GM19238 (cell line): ENCODE data around the gene PLEKHA6.

ENCODE experiments used
- DNase-seq: peaks from one replicate; pipeline ENCODE4 v3.0.0; 2011; ENCODE audit warnings: low spot score; ENCODE audit not compliant: insufficient read length

Gene PLEKHA6

DNA sequence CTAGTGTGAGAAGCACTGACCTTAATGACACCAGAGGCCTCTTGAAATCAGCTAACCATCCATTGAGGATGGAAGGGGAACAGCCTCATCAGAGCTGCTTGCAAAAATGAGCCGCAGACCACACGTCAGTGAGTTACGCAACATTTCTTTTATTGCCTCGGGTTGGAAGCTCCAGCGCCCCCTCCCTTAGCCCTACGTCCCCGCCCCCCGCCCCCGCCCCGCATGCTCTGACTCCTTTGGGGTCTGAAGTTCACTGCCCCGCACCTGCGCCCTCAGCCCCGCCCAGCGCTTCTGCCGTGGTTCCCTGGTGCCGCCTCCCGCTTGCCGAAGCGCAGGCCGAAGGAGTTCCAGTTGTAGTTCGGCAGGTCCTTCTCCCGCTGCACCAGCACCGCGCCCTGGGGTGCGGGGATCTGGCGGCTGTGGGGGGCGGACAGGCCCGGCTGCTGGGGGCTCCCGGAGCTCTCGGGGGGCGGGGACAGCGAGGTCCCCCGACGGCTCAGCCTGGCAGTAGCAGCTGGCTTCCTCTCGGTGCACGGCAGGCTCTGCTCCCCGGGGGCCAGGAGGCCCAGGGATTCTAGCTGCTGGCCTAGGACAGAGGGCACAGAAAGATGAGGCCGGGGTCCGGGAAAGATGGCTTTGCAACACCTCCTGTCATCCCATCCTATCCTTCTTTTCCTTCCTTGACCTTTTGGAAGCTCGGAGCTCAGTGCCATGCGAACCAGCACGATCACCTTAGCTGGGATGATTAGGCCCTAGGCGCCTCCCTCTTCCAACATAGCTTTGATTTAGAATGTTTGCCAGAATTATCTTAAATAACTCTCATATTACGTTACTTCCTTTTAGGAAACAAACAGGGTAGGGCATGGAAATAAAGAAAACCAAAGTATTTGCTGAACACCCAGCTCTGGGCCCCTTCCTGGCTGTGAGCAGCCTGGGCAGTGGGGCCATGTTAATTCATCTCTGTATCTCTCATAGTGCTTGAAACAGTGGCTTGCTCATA, 169.2 kb downstream of the PLEKHA6 start:
- no peak for DNase-seq

DNA sequence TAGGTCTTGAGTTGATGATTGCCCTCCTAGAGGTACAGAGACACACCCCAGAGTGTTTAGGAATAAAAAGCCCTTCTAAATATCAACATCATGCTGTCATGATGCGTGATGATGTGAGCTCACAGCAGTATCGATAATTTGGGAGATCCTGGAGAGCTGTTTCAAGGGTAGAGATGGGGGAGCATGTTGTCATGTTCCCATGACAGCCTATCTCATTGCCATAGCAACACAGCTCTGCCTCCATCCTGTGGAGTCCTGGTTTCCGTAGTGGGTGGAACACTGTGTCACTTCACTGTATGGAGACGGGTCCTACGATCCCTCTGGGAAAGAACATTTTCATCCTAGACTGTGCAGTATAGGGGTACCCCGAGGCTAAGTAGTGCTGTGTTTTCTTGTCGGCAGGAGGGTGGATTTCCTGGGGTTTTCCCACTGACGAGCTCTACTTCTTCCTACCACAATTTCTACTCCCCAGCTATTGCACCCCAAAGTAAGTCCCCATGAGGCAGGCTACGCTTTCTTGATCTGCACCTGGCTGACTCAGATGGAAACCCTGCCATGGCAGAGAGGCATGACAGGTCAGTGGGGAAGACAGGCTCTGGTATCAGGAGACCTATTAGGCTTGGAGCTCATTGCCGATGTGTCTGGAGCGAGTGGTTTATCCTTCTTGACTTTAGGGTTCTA, 170.6 kb downstream of the PLEKHA6 start:
- no peak for DNase-seq

DNA sequence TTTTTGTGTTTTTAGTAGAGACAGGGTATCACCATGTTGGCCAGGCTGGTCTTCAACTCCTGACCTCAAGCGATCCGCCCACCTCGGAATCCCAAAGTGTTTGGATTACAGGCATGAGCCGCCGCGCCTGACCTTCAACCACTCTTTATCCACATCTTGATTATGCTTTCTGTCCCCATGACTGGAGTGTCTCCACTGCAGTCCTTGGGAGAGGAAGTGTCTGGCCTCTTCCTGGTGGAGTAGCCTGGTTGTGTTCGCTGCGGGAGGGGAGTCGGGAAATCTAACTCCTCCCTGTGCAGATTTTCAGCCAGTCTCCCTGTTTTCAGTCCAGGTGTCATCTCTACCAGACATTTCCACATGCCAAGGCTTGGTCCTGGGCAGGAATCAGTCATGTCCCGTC, 173.1 kb downstream of the PLEKHA6 start:
- DNase-seq: no peak

DNA sequence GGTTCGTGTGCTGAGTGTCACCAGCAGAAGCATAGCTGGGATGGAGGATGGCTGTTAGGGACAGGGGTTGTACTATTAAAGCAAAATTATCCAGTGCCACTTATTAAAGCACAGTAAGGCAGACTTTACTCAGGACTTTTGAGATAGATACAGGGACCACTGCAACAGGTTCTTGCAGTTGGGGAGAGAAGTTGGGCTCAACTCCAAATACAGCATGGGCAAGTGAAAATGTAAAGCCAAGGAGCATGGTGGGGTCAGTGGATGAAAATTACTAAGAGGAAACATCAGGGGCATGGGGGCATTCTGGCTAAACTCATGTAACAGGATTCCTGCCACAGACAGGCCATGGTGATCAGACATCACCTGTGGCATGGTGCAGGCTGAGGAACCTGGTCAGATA, 178.6 kb downstream of the PLEKHA6 start:
- no peak for DNase-seq

DNA sequence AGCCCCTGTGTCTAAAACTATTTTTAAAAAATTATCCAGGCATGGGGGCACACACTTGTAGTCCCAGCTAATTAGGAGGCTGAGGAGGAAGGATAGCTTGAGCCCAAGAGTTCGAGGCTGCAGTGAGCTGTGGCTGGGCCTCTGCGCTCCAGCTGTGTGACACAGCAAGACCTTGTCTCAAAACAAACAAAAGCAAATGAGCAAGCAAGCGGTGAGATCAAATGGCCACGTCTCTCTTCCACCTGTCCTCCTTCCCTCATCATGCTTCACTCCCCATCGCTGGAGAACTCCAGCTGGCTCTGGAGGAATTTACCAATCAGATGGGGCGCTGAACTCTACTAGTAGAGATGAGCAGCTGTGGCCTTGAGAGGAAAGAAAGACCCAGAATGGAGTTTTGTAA, 179.6 kb downstream of the PLEKHA6 start:
- DNase-seq: no peak

DNA sequence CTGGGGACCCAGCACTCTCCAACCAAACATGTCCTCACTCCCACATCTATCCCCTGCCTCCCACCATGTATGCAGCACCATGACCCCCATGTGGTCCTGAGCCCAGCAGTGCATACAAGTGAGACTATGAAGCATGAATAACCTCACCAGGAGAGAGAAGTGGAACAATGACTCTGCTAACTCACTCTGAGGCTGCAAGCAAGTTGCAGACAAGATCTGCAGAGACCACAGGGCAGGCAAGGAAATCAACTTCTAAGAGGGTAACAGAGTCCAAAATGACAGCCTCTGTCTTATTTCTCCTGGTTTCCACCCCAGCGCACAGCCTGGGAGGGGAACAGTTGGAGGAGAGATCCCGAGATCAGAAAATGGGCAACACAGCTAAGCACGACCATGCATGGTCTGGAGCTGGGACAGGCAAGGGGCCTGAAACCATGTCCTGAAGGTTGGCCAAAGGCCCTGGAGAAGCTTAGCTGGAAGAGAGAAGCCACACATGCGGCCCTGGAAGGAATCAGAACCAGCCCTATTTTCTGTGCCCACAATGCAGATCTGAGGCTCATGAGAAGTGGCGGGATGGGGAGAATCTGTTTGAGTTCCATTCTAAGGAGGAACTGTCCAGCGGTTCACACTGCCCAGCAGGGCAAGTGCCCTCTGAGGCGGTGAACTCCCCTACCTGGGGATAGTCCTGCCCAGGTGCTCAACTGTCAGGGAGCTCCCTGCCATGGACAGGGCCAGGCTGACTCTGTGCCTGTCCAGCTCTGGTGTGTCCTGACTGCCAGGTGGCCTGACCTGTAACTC, 181.0 kb downstream of the PLEKHA6 start:
- no peak for DNase-seq

DNA sequence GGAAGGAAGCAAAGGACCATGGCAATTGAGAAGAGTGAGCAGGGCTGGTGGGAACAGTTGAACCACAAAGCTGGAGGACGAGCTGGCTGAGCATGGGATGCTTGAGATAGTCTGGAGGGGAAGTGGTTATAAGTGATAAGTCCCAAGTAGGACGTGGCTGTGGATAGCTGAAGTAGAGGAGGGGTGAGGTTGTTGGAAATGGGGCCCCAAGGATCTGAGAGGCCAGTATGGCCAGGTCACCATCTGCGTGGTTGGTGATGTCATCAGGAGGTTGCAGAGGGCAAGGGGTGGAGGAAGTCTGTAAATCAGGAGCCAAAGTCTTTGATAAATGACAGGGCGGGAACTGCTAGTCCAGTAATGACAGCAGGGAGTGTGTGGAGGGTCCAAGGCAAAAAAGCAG, 182.6 kb downstream of the PLEKHA6 start:
- DNase-seq: no peak

DNA sequence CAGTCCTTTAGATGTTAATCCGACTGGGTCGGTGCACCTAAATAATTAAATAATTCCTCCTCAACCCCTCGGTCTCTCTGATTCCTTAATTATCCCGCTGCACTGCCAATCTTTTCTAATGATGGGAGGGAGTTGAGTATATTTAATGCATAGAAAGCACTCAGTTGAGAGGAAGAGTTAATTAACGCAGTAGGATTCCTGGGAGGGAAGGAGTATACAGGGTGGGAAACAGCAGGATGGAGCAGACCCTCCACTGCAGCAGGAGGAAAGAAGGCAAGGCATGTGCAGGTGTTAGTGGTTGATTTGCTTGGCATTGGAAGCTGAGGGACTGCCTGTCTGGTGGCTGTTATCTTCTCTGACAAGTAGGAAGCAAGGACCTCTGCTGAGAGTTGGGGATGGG, 183.7 kb downstream of the PLEKHA6 start:
- DNase-seq: no peak

DNA sequence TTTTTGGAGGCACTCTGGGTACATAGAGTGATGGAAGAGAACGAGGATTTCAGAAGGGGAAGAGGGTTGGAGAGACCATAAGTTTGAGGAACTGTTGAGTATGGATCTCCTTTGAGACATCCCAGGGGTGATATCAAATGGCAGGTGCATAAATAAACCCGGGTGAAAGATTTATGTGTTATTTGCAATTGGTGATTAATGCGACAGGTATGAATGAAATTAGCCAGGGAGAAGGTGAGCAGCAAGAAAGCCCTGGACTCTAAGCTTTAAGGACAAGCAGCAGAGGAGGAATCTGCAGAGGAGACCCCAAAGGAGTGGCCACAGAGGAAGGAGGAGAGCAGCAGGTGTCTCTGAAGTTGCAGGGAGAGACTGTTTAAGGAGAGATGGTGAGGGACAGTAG, 184.8 kb downstream of the PLEKHA6 start:
- no peak for DNase-seq

DNA sequence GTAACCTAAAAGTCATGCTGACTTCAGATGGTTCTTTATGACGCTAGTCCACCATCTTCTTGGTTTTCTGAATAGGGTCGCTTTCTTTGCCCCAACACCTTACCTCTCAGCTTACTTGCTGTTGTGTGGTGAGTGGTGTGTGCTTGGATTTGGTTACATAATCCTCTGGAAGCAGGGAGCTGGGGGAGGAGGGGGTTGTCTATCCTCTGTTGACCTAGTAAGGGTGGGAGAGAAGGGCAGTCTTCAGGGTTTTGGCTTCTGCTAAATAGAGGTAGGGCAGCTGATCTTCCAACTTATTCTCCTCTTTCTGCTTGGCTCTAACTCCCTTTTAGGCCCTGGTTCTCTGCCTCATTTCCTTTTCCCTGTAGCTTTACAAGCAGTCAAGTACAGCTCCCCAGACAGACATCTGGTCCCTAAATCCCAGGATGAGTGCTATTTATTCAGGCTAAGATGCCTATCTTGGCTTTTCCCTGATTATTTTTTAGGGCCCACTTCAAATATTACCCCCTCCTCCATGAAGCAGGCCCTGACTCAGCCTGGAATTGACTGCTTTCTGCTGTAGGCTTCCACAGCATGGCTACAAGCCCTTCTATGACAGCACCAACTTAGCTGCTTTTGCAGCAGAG, 187.2 kb downstream of the PLEKHA6 start:
- DNase-seq: no peak

DNA sequence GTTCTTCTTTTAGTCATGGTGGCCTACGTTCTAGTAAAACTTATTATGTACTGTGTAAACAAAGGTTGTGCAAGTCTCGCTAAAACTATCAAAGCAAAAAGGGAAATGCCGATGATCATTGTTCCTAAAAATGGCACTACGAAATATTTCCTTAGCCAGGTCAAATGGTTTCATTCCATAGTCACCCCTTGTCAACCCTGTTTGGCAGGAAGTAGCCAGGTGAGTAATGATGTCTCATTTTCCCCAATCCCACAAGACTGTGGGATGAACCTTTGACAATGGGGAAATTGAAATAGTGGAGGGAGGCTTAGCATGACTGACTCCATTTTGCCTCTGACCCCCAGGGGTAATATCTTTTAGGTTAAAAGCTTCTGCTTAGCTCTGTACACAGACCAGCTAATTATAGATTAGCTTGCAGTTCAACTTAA, 188.0 kb downstream of the PLEKHA6 start:
- DNase-seq: no peak

DNA sequence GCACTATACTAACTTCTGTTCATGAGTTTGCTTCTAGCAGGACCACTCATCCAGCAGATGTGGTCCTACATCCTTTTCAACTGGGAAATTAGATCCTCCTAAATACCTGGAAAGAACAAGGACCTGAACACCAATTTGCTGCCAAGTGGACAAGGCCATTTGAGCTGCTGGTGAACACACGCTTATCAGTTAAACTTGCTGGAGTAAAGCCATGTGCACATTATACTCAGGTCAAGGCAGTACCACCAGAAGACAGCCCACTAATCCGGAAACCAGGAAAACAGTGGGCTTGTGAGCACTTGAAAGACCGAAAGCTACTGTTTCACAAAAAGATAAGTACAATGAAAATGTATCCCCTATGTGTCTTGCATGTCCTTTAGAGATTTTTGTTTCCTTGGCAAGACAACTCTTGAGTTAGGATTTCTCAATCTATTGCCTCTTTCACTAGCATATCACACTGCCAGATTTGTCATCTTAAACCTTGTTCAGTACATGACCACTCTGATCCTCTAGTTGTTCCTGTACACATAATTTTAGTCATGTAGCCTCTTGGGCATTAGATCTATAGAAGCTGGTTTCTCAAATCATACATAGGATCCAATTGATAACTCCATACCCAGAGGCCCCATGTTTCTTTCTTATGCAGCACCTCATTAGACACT, 189.1 kb downstream of the PLEKHA6 start:
- no peak for DNase-seq

DNA sequence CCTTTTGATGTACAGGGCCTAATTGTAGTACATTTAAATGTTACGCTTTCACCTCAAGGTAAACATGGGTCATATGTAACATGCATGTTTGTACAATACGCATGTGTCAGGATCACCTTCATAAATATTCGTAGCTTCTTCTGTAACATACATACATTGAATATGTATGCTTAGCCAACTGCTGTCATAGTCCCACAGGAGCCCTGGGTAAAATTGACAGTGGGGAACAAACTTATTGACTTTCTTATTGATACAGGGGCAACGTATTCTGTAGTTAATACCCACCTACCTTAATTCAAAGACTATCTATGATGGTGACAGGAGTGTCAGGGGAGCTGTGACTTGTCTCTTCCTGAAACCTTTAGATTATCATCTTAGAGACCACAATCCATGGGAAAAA, 189.9 kb downstream of the PLEKHA6 start:
- DNase-seq: no peak
